GM21423 (cell line): Measurements from ENCODE around the gene GRID1.

Experiments
- ATAC-seq: cut with Tn5 transposase; IDR thresholded peaks from one replicate; pipeline ENCODE4 v1.9.1; 2021; ENCODE audit warnings: mild to moderate bottlenecking, moderate library complexity; ENCODE audit not compliant: unreplicated experiment

The GRID1 gene

DNA sequence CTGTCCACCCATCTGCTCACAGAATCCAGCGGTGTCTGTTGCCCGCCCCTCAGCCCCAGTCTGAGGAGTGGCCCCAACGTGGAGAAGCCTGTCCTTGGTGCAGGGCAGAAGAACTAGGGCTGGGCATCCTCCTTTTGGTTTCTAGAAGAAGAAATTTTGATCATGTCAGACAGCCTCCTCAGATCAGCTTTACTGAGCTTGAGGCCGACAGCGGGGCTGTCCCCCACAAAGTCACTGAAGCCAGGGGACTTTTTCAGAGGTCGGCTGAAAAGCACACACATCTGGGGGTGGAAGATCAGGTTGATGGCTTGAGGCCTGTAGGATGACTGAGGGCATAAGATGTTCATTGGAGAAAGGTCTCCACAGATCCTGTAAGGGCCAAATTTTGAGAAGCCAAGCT, 767.9 kb downstream of the GRID1 start:
- ATAC-seq = no peak

DNA sequence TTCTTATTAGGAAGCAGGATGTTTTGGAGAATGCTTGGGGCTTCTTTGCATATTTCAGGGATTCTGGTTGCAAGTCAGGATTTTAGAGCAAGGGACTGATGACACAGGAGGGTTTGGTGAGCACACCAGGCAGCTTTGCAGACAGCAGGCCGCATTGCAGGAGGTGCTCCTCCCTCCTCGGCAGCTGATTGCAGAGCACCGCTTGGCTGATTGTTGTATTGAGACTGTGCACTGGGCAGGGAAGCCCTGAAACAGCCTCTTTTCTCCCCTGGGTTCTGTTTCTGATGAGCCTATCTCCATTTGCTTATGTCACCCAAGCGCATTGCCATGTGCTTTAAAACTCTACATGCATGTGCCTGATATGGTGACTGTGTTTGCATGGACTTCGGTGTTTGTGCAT, 769.6 kb downstream of the GRID1 start:
- no peak for ATAC-seq

DNA sequence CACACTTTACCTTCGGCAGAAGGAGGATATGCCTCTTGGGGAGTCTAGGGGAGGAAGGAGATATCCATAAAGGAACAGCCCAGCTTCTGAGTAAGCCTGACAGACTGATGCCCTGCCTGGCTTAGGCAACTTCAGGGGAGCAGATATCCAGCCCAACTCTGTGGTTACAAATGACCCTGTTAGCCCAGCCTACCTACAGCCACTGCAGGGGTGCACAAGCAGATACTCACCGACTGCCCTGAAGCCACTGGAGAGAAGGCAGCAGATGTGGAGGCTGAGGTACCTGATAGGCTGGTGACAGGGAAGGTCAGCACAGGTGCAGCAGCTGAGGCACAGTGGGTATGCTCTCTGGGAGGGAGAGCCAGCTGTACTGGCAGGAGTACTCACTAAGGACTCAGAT, 770.2 kb downstream of the GRID1 start:
- ATAC-seq = no peak

DNA sequence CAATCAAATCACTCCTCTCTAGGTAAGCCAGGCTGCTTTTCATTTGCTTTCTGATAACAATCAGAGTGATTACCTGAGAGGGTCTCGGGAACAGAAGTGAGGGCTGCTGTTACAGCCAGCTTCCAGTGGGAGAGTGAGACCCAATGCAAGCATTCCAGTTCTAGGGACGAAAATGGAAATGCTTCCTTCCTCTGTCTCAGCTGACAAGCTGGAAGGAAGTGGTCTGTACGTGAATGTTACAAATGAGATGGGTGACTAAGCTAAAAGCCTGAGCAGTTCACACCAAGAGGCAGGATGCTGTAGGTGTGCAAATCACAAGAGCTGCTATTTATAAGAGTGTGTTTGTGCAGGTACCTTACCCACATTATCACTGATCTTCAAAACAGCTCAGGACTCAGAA, 772.4 kb downstream of the GRID1 start:
- ATAC-seq = no peak

DNA sequence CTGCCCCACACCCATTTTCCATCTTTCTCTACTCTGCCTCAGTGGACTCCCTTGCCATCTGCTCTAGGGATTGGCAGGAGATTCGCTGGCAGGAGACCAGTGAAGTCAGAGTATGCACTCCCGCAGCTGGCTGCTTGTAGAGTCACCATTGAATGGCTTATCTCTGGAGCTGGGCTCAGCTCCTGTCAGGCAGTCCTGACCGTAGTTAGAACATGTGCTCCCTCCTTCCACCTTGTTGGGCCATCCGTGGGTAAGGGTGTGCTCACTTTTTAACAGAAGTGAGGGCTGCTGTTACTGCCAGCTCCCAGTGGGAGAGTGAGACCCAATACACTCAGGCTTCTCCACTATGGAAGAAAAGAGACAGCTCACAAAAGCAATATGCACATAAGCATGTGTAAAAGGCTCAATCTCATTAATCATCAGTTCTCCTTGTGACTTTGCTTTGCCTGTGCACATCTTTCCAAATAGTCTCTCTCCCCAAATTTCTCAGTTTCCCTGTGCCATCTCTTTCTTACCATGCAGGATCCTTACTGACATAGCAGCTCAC, 773.3 kb downstream of the GRID1 start:
- no peak for ATAC-seq

DNA sequence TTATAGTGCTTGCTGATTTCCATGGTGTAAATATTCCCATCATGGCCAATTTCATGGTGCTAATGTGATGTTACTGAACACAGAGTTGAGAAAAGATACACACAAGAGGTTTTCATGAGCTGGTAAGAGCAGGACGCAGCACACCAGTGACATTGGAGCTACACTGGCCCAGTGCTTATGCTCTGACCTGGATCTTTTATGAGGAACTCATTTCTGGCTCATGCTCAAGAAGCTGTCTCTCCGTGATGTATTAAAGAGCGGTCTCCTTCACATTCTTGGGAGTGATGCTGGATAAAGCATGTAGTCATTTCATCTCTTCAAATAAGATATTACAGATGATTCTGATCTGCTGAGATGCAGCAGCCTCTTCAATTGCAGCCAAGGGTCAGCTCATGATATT, 785.2 kb downstream of the GRID1 start:
- ATAC-seq = no peak

DNA sequence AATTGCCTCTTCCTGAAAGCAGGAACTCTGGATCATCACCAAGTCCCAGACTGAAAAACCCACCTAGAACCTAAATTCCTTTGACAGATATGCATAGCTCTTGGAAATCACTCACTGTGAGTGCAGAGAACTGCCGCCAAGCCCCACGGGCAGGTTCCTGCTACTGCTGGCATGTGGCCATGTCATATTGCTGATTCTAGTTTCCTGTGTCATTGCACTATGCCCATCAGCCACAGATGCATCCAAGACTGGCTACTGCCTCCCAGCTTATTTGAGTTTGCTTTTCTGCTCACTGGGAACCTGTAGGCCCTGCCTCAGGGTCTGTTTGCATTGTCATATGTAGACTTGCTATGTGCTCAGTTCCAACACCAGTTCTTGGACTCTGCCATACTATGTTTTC, 786.0 kb downstream of the GRID1 start:
- no peak for ATAC-seq

DNA sequence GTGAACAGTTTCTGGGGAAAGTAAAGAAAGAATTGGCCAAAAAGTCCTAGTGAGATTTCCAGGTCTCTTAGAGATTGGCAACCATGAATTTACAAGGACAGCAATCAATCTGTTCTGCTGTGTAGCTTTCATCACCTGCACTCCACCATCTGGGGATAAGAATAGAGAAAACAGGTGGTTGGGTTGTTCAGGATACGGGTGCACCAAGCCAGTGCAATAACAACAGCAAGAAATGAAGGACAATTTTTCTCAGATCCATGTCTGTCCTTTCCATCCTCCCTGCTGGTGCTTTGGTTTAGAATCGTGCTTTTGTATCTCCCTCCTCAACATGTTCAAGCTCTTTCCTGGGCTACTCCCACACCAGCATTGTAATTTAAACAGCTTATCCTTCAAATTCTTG, 787.7 kb downstream of the GRID1 start:
- ATAC-seq = no peak

DNA sequence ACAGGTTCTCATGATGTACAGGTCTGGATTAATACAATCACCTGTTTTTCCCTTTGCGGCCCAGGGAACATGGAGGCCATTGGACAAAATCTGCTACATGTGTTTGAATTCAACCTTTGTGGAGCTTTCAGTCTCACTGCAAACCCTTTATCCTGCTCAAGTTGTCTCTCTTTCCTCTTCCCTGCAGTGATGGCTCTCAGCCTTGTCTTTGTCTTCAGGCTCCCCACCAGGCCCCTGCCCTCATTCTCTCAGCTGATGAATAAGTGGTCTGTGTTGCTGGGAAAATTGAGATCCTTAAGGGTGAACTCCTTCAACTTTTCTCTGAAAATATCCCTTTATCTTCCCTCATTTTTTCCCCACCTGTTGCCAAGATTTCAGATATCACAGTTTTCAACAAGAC, 791.2 kb downstream of the GRID1 start:
- no peak for ATAC-seq

DNA sequence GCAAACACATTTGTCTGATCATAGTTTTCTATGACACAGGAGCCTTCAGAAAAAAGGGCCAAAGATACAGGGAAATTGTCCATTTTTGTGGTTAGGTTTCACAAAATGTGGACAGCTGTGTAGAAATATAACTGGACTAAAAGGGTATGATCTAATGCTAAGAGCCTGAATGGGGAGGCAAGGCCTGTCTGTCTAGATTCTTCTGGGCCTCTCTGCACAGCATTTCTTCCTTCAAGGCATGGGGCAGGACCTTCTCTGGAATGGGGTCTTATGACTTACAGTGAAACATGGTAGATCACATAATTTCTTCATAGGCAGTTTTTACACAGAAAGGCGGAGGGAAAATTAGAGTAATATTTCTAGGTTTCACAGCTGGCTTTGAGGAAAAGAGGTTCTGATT, 795.7 kb downstream of the GRID1 start:
- no peak for ATAC-seq

DNA sequence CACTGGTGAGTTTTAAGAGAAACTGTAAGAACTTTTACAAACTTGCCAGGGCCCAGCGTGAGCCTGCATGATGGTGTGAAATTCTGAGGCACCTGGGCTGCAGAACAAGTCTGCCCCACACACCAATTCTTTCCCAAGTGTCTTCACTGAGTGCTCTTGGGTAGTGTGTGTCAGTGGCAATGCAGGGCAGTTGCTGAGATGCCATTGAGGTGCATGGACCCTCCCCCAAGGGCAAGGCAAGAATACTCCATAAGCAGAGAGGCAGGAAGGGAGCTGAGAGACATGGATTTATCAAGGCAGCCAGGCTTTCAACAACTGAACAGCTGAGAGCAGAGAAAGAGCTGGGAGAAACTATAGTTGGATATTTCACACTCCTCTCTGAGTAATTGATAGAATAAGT, 801.2 kb downstream of the GRID1 start:
- no peak for ATAC-seq

DNA sequence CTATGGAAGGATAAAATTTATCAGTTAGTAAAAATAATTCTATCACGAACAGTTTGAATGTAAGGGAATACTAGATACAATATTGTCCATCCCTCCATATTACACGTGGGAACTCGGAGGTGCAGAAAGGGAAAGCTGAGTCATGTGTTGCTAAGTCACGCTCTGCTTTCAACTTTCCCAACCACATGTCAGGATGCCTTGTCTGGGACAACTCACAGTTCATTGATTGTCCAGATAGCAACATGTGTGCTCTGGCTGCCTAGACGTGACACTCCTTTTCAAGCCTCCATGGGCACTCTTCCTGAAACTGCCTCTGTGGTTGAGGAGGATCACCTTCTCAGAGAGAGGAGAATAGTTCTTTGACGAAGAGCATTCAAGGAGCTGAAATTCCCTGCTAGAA, 808.1 kb downstream of the GRID1 start:
- no peak for ATAC-seq

DNA sequence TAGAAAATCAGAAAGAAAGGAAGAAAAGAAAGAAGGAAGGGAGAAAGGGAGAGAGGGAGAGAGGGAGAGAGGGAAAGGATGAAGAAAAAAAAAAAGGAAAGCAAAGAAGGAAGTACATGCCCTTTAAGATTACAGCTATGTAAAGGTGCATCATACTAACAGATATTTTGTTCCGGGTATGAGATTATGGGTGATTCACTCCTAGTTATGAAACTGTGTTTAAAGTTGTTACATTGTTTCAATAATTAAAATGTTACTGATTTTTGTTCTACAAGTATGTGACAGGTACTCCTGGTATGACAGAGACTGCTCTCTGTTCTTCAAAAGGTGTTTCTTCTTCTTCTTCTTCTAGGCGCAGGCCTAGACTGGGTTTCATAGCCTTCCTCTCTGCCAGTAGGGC, 808.9 kb downstream of the GRID1 start:
- ATAC-seq = no peak

DNA sequence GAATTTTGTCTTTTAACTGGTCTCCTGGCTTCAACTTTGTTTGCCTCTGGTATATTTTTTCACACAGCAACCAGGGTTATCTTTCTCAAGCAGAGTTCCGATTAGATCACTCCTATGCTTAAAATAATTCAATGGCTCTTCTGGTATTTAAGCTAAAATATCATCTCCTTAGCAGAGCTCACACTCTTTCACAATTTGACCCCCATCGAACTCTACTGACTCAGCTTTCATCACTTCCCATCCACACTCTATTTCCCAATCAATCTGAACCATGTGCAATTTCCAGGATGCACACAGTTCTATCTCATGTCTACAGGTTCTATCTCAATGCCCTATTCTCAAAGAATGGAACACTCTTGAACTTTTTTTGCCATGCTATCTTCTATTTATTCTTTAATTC, 809.5 kb downstream of the GRID1 start:
- no peak for ATAC-seq
